IMR-90 (cell line): ENCODE measurements around the gene FHAD1. TPM values are rescaled to one million over a fixed set of nuclear protein-coding genes. Genes with fewer than 3 reads are reported as not detected.

Source experiments
- ATAC-seq: fragments of 200-7000 bp; cut with Tn5 transposase; 2 replicates; pipeline ENCODE4 v1.9.1; 2020; ENCODE audit warnings: low read depth, mild to moderate bottlenecking, moderate library complexity
- BruUV-seq: library from RNA; stranded (reverse); fragments of 400-500 nt; replicated peaks from 2 replicates; lab custom pipeline; 2021; lab: Mats Ljungman, UMichigan
- CTCF ChIA-PET: fragments of 300-600 bp; formaldehyde crosslinking; extraction: SDS; loops from one replicate; lab custom pipeline; 2021; ENCODE audit warnings: antibody characterized with exemption; lab: Yijun Ruan, JAX
- POLR2A ChIA-PET: fragments of 300-600 bp; sonication (Branson Sonifier 250); formaldehyde crosslinking; loops from one replicate; lab custom pipeline; 2022; ENCODE audit warnings: antibody characterized with exemption; ENCODE audit not compliant: unreplicated experiment; lab: Charles Lee
- DNase-seq: peaks from one replicate; pipeline ENCODE4 v3.0.0; 2013
- H2AFZ ChIP-seq: replicated peaks from 2 replicates; pipeline ENCODE3; 2013; ENCODE audit warnings: low read length, mild to moderate bottlenecking; ENCODE audit not compliant: poor library complexity
- H2AK5ac ChIP-seq: 2 replicates; pipeline ENCODE4 v1.6.1; 2013; ENCODE audit warnings: low read depth, low read length, inconsistent platforms
- H2AK9ac ChIP-seq: replicated peaks from 2 replicates; pipeline ENCODE3; 2013; ENCODE audit warnings: mild to moderate bottlenecking, low read depth, low read length, moderate library complexity; ENCODE audit not compliant: poor library complexity
- H2BK120ac ChIP-seq: 2 replicates; pipeline ENCODE4 v1.6.1; 2013; ENCODE audit warnings: low read depth, low read length, inconsistent platforms
- H2BK15ac ChIP-seq: 3 replicates; pipeline ENCODE4 v1.6.1; 2013; ENCODE audit warnings: low read depth, low read length, inconsistent platforms
- H2BK20ac ChIP-seq: 2 replicates; pipeline ENCODE4 v1.6.1; 2013; ENCODE audit warnings: low read depth, mild to moderate bottlenecking, inconsistent platforms, low read length, moderate library complexity
- H2BK5ac ChIP-seq: 2 replicates; pipeline ENCODE4 v1.6.1; 2013; ENCODE audit warnings: mild to moderate bottlenecking, low read depth, low read length, inconsistent platforms; ENCODE audit not compliant: poor library complexity, severe bottlenecking
- H3K14ac ChIP-seq: replicated peaks from 2 replicates; pipeline ENCODE4 v1.6.1; 2013; ENCODE audit warnings: low read depth, low read length, inconsistent platforms
- H3K18ac ChIP-seq: 2 replicates; pipeline ENCODE4 v1.6.1; 2013; ENCODE audit warnings: low read depth, low read length, control low read depth
- H3K23ac ChIP-seq: 2 replicates; pipeline ENCODE4 v1.6.1; 2013; ENCODE audit warnings: low read depth, low read length, inconsistent platforms
- H3K27ac ChIP-seq: 2 replicates; pipeline ENCODE4 v1.5.1; 2013; ENCODE audit warnings: mild to moderate bottlenecking, control low read depth, low read length; ENCODE audit not compliant: insufficient read depth
- H3K27me3 ChIP-seq: 2 replicates; pipeline ENCODE4 v1.6.1; 2013; ENCODE audit warnings: low read length; ENCODE audit not compliant: control insufficient read depth, insufficient read depth
- H3K36me3 ChIP-seq: 2 replicates; pipeline ENCODE4 v1.6.1; 2013; ENCODE audit warnings: low read length, mixed read lengths; ENCODE audit not compliant: control insufficient read depth, insufficient read depth
- H3K4ac ChIP-seq: 2 replicates; pipeline ENCODE4 v1.6.1; 2013; ENCODE audit warnings: low read depth, low read length, inconsistent platforms
- H3K4me1 ChIP-seq: 2 replicates; pipeline ENCODE4 v1.6.1; 2013; ENCODE audit warnings: low read length, mixed read lengths; ENCODE audit not compliant: control insufficient read depth, insufficient read depth
- H3K4me2 ChIP-seq: 2 replicates; pipeline ENCODE4 v1.6.1; 2013; ENCODE audit warnings: low read depth, mild to moderate bottlenecking, control low read depth, low read length, moderate library complexity
- H3K4me3 ChIP-seq: 2 replicates; pipeline ENCODE4 v1.5.1; 2013; ENCODE audit warnings: low read depth, mild to moderate bottlenecking, control low read depth, low read length, moderate library complexity; ENCODE audit not compliant: insufficient read depth
- H3K56ac ChIP-seq: 2 replicates; pipeline ENCODE4 v1.6.1; 2013; ENCODE audit warnings: low read length, inconsistent platforms; ENCODE audit not compliant: insufficient read depth; ENCODE audit errors: extremely low read depth
- H3K79me1 ChIP-seq, 2 experiments: 2 replicates each; pipeline ENCODE4 v1.6.1; 2013; ENCODE audit warnings: low read length in 2 of 2, inconsistent platforms in 1 of 2, low read depth in 1 of 2
- H3K9ac ChIP-seq: 2 replicates; pipeline ENCODE4 v1.6.1; 2013; ENCODE audit warnings: low read depth, low read length, control low read depth
- H3K9me1 ChIP-seq: 2 replicates; pipeline ENCODE4 v1.6.1; 2013; ENCODE audit warnings: low read length, inconsistent platforms; ENCODE audit not compliant: insufficient read depth
- H3K9me3 ChIP-seq: 2 replicates; pipeline ENCODE4 v1.6.1; 2013; ENCODE audit warnings: low read length; ENCODE audit not compliant: control insufficient read depth, insufficient read depth
- H4K20me1 ChIP-seq: 2 replicates; pipeline ENCODE4 v1.6.1; 2013; ENCODE audit warnings: low read length, inconsistent platforms; ENCODE audit not compliant: insufficient read depth
- H4K5ac ChIP-seq: 2 replicates; pipeline ENCODE4 v1.6.1; 2013; ENCODE audit warnings: mild to moderate bottlenecking, low read depth, low read length, control low read depth
- H4K8ac ChIP-seq, 2 experiments: 2 replicates each; pipeline ENCODE4 v1.6.1; 2013; ENCODE audit warnings: low read depth in 2 of 2, low read length in 2 of 2, control low read depth in 1 of 2, inconsistent platforms in 1 of 2
- H4K91ac ChIP-seq: 2 replicates; pipeline ENCODE4 v1.6.1; 2013; ENCODE audit warnings: low read depth, low read length, inconsistent platforms; ENCODE audit not compliant: insufficient read depth
- BHLHE40 ChIP-seq: fragments of 150-350 bp; IDR thresholded peaks from 2 replicates; pipeline ENCODE4 v1.6.1; 2016; ENCODE audit warnings: mild to moderate bottlenecking, low read depth, low read length
- CHD1 ChIP-seq: IDR thresholded peaks from 2 replicates; pipeline ENCODE4 v1.6.1; 2012; ENCODE audit warnings: low read depth, low read length, improper control_type of control experiment
- MXI1 ChIP-seq: IDR thresholded peaks from 2 replicates; pipeline ENCODE4 v1.6.1; 2012; ENCODE audit warnings: low read depth, mild to moderate bottlenecking, low read length, moderate library complexity, borderline replicate concordance
- WGBS, 2 experiments: methylation state at CpG; one replicate each; pipeline versions ENCODE4 v1.1.5 to v1.1.7; 2013; ENCODE audit warnings: missing lambda C conversion rate in 2 of 2; ENCODE audit not compliant: insufficient read length in 1 of 2; ENCODE audit errors: extremely low coverage in 2 of 2; 5-methylcytosine and 5-hydroxymethylcytosine counted together
- dilution Hi-C: fragments of 300-500 bp; cut with HindIII; formaldehyde crosslinking; loops from one replicate; pipeline ENCODE4 v1.14.3; 2018; ENCODE audit warnings: low sequenced_read_pairs; ENCODE audit not compliant: unreplicated experiment
- in situ Hi-C: fragments of 300-500 bp; cut with MboI; formaldehyde crosslinking; loops from 3 replicates; pipeline ENCODE4 v1.14.3; 2019; ENCODE audit warnings: low sequenced_read_pairs, inconsistent platforms, mixed read lengths
- intact Hi-C: fragments of 100-400 bp; cut with micrococcal nuclease; formaldehyde crosslinking; loops from 2 replicates; pipeline ENCODE4 v1.10.0; 2022
- polyA plus RNA-seq, 3 experiments: library from polyadenylated mRNA; depleted of rRNA; stranded (reverse); fragments of >200 nt; gene quantifications; 2 replicates each; pipeline ENCODE4 v1.2.3, GENCODE V29; 2012; ENCODE audit warnings: low replicate concordance in 1 of 3
- total RNA-seq: library from RNA; depleted of rRNA; stranded (reverse); fragments of >200 nt; gene quantifications from 2 replicates; pipeline ENCODE4 v1.2.3, GENCODE V29; 2012

The FHAD1 gene
- total and polyA plus RNA-seq, 2 of the 4 experiments (the other 2 are of a cell fraction) = not detected

DNA sequence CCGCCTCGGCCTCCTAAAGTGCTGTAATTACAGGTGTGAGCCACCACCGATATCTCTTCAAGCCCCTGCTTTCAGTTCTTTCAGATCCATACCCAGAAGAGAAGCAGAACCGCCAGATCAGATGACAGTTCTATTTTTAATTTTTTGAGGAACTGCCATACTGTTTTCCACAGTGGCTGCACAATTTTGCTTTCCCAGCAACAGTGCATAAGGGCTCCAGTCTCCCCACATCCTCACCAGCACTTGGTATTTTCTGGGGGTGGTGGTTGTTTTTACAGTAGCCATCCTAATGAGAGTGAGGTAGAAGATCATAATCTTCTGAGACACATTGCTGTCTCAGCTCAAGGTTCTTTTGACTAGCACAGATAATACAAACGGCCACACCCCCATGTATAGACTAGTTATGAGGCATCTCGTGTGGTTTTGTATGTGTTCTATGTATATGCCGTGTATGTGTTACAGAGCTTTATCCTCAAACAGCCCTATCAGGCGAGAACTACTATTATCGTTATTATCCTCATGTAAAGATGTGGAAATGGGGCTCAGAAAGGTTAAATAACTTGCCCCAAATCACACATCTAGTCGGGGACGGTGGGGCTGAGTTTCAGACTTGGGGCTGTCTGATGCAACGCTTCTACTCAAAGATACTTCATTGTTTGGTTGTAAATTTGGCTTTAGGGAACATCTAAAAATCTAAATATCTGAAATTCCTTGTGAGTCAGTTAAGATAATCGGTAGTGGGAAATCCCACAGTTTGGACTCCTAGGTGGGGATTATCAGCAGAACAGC lies 12.0 kb downstream of the FHAD1 start (continued):
- TF ChIP-seq CHD1 = no peak

GRCh38 chr1:15259622-15260007 lies 12.6 kb downstream of the FHAD1 start:
- H3K27me3 ChIP-seq = peaks cover 2% of the 10 kb centered on the region
- no peak overlapping the region for H3K27ac ChIP-seq
- dilution Hi-C loops = no loop called here
- H3K79me1 ChIP-seq = no peaks in the 10 kb centered on the region
- no peak overlapping the region for H2BK15ac ChIP-seq
- H2AK9ac ChIP-seq = no peak overlapping the region
- ATAC-seq = no peak
- no peak overlapping the region for H2AFZ ChIP-seq
- no peak for DNase-seq
- H3K4me2 ChIP-seq = no peak overlapping the region
- no peak overlapping the region for H3K23ac ChIP-seq
- H4K91ac ChIP-seq = no peak overlapping the region
- no peak overlapping the region for H2BK20ac ChIP-seq
- H3K9me3 ChIP-seq = no peaks in the 10 kb centered on the region
- no peak overlapping the region for H3K4ac ChIP-seq
- H3K36me3 ChIP-seq = no peaks in the 10 kb centered on the region
- H4K20me1 ChIP-seq = no peaks in the 10 kb centered on the region
- CTCF ChIA-PET = no interaction called here
- in situ Hi-C loops = no loop called here
- H3K9ac ChIP-seq = no peak overlapping the region
- H4K8ac ChIP-seq = no peak overlapping the region
- WGBS, 2 experiments = 100% methylated on average over 2 of the region's 9 CpGs; no CpG with 5 or more reads in 1 of the 2 experiments
- intact Hi-C loops = no loop called here
- POLR2A ChIA-PET = no interaction called here
- H3K14ac ChIP-seq = no peak overlapping the region
- H2BK5ac ChIP-seq = no peak overlapping the region
- H3K4me3 ChIP-seq = no peak overlapping the region
- no peak overlapping the region for H3K56ac ChIP-seq
- TF ChIP-seq BHLHE40 (no peak), MXI1 (no peak)
- BruUV-seq = no TSS peak
- H3K4me1 ChIP-seq = peaks cover 3% of the 10 kb centered on the region; the same call in 1 of the 2 replicates
- no peak overlapping the region for H3K18ac ChIP-seq
- no peak overlapping the region for H2BK120ac ChIP-seq
- no peak overlapping the region for H4K5ac ChIP-seq
- peaks cover 5% of the 10 kb centered on the region; the same call in 1 of the 2 replicates for H3K9me1 ChIP-seq
- H2AK5ac ChIP-seq = no peak overlapping the region
